Liver (tissue), 3 donors: ENCODE data around the gene IFT52.

Source experiments
- ATF3 ChIP-seq: IDR thresholded peaks from 2 replicates; pipeline ENCODE4 v1.6.1; 2016; ENCODE audit warnings: antibody characterized with exemption
- CTCF ChIP-seq: fragments of 150-350 bp; IDR thresholded peaks from 2 replicates; pipeline ENCODE4 v1.5.1; 2017; ENCODE audit warnings: improper control_type of control experiment, low read depth, low read length; ENCODE audit not compliant: missing input control
- MAX ChIP-seq: IDR thresholded peaks from 2 replicates; pipeline ENCODE4 v1.6.1; 2016; ENCODE audit warnings: antibody characterized with exemption
- RAD21 ChIP-seq, 2 donors: IDR thresholded peaks; 2 replicates each; pipeline ENCODE4 v1.6.1; 2016; ENCODE audit warnings: antibody characterized with exemption in 2 of 2, mild to moderate bottlenecking in 2 of 2
- REST ChIP-seq: IDR thresholded peaks from 2 replicates; pipeline ENCODE4 v1.6.1; 2016; ENCODE audit warnings: antibody characterized with exemption, mild to moderate bottlenecking
- SP1 ChIP-seq: IDR thresholded peaks from 2 replicates; pipeline ENCODE4 v1.6.1; 2018; ENCODE audit warnings: antibody characterized with exemption, mild to moderate bottlenecking
- donor health status: healthy.
- donor health status: healthy.

GRCh38 chr20:43680981-43681380, 90.2 kb downstream of the IFT52 start:
- no peak for TF ChIP-seq CTCF
- no peak for TF ChIP-seq ATF3
- no peak for TF ChIP-seq REST
- no peak for TF ChIP-seq RAD21 (IDR thresholded peaks at IDR 0.05)
- no peak for TF ChIP-seq MAX
- no peak for TF ChIP-seq SP1
